ENCODE results near the gene PRSS50. TPM values are rescaled to one million over a fixed set of nuclear protein-coding genes. Genes with fewer than 3 reads are reported as not detected.

The PRSS50 gene
- polyA plus RNA-seq, 1 experiment, result not detected

GRCh38 chr3:46729038-46729437 is 11.4 kb upstream of the PRSS50 start:
- DNase-seq (ENCODE audit: low read depth, low spot score), result no peak
- Histone ChIP-seq H3K9me3 (ENCODE audit: control insufficient read depth, insufficient read depth, low read length) (no peaks in the 10 kb centered on the region), H3K27ac (ENCODE audit: low read depth, low read length) (no peak overlapping the region), H3K27me3 (ENCODE audit: control insufficient read depth, insufficient read depth, low read length) (peaks cover 12% of the 10 kb centered on the region), H3K4me3 (ENCODE audit: low read depth, low read length) (no peak overlapping the region)
- ChIA-PET POLR2A (no interaction called here), CTCF (interaction anchor here (1.0 to 1.9 kb wide), 2 partner anchors 117 to 240 kb away, joined by 3 to 10 read pairs; no protein-coding TSS in a partner anchor)
- TF ChIP-seq, protein P1, sequence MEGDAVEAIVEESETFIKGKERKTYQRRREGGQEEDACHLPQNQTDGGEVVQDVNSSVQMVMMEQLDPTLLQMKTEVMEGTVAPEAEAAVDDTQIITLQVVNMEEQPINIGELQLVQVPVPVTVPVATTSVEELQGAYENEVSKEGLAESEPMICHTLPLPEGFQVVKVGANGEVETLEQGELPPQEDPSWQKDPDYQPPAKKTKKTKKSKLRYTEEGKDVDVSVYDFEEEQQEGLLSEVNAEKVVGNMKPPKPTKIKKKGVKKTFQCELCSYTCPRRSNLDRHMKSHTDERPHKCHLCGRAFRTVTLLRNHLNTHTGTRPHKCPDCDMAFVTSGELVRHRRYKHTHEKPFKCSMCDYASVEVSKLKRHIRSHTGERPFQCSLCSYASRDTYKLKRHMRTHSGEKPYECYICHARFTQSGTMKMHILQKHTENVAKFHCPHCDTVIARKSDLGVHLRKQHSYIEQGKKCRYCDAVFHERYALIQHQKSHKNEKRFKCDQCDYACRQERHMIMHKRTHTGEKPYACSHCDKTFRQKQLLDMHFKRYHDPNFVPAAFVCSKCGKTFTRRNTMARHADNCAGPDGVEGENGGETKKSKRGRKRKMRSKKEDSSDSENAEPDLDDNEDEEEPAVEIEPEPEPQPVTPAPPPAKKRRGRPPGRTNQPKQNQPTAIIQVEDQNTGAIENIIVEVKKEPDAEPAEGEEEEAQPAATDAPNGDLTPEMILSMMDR (IDR thresholded peaks at IDR 0.05; ENCODE audit: low read depth, low read length), result no peak

DNA sequence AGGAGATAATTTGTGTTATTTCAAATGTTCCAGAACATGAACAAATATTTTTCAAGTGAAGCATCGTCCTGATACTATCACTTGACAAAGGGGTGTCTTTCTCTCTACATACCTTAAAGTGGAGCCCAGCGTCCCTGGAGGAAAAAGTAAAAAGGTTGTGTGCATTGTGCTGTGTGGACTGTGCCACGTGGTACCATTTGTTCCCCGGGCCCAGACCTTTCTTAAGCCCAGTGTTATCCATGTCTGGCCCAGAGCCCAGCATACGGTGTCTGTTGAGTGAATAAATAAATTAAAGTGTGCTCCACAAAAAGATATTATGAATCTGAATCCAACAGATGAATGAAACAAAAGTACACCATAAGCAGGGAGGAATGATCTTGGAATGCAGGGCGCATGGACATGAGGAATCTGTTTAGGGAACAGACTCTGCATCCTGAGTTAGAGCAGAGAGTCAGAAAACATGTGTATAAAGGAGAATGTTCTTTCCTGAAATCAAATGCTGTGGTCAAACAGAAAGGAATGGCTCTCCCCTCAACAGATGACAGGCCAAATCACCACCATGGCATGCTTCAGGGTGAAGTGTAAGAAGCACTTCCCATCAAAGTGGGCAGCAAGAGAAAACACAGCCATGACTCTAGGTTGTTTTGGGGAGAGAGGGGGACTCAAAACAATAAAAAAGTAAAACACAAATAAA is 8.1 kb upstream of the PRSS50 start:
- DNase-seq (ENCODE audit: low read depth, low spot score), result no peak
- no peaks in the 10 kb centered on the region for H3K9me3 ChIP-seq (ENCODE audit: control insufficient read depth, insufficient read depth, low read length)
- CTCF ChIA-PET, result interaction anchor here (1.0 kb wide), 1 partner anchor 120 kb away, joined by 6 read pairs; no protein-coding TSS in a partner anchor
- POLR2A ChIA-PET, result no interaction called here
- peaks cover 4% of the 10 kb centered on the region for H3K27me3 ChIP-seq (ENCODE audit: control insufficient read depth, insufficient read depth, low read length)
- TF ChIP-seq, protein P1 (IDR thresholded peaks at IDR 0.05; ENCODE audit: low read depth, low read length), result no peak
- H3K27ac ChIP-seq (ENCODE audit: low read depth, low read length), result no peak overlapping the region
- no peak overlapping the region for H3K4me3 ChIP-seq (ENCODE audit: low read depth, low read length)

DNA sequence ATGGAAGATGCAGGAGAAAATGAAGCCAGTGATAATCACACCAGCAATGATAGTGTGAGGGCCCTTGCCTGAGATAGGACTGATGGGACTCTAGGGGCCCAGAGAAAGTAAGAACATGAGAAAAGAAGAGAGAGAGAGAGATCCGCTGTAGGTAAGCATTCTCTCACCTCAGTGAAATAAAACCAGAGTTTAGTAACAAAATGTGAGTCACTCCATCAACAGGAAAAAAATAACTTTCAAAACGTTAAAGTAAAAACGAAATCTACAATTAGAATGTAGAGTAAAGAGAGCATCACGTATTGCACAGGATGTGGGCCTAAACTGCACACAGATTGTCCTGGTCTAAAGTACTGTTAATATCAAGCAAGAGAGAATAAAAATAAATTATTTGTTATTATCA is 6.8 kb upstream of the PRSS50 start:
- CTCF ChIA-PET, result interaction anchor here (1.1 kb wide), 2 partner anchors 19 to 185 kb away, joined by 3 to 4 read pairs; no protein-coding TSS in a partner anchor
- H3K9me3 ChIP-seq (ENCODE audit: control insufficient read depth, insufficient read depth, low read length), result no peaks in the 10 kb centered on the region
- no peak overlapping the region for H3K4me3 ChIP-seq (ENCODE audit: low read depth, low read length)
- TF ChIP-seq, protein P1 (IDR thresholded peaks at IDR 0.05; ENCODE audit: low read depth, low read length), result no peak
- DNase-seq (ENCODE audit: low read depth, low spot score), result no peak
- H3K27ac ChIP-seq (ENCODE audit: low read depth, low read length), result no peak overlapping the region
- peaks cover 10% of the 10 kb centered on the region for H3K27me3 ChIP-seq (ENCODE audit: control insufficient read depth, insufficient read depth, low read length)
- POLR2A ChIA-PET, result no interaction called here

GRCh38 chr3:46722443-46722842 is 4.8 kb upstream of the PRSS50 start:
- Histone ChIP-seq H3K9me3 (ENCODE audit: control insufficient read depth, insufficient read depth, low read length) (no peaks in the 10 kb centered on the region), H3K4me3 (ENCODE audit: low read depth, low read length) (no peak overlapping the region), H3K27me3 (ENCODE audit: control insufficient read depth, insufficient read depth, low read length) (peaks cover 21% of the 10 kb centered on the region), H3K27ac (ENCODE audit: low read depth, low read length) (no peak overlapping the region)
- TF ChIP-seq, protein P1 (IDR thresholded peaks at IDR 0.05; ENCODE audit: low read depth, low read length), result no peak
- no peak for DNase-seq (ENCODE audit: low read depth, low spot score)
- ChIA-PET CTCF (no interaction called here), POLR2A (no interaction called here)

DNA sequence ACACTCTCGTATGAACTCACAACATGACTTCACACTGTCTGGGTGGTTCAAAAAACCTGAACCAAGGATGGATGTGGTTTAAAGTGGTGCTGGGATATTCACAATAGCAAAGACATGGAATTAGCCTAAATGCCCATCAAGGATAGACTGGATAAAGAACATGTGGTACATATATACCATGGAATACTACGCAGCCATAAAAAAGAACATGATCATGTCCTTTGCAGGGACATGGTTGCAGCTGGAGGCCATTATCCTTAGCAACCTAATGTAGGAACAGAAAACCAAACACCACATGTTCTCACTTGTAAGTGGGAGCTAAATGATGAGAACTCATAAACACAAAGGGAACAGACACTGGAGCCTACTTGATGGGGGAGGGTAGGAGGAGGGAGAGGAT is 3.3 kb upstream of the PRSS50 start:
- peaks cover 23% of the 10 kb centered on the region for H3K27me3 ChIP-seq (ENCODE audit: control insufficient read depth, insufficient read depth, low read length)
- no peak for DNase-seq (ENCODE audit: low read depth, low spot score)
- CTCF ChIA-PET, result interaction anchor here (0.5 to 1.4 kb wide), 2 partner anchors 29 to 189 kb away, joined by 4 read pairs; no protein-coding TSS in a partner anchor
- TF ChIP-seq, protein P1 (IDR thresholded peaks at IDR 0.05; ENCODE audit: low read depth, low read length), result no peak
- no peaks in the 10 kb centered on the region for H3K9me3 ChIP-seq (ENCODE audit: control insufficient read depth, insufficient read depth, low read length)
- POLR2A ChIA-PET, result no interaction called here
- H3K4me3 ChIP-seq (ENCODE audit: low read depth, low read length), result no peak overlapping the region
- no peak overlapping the region for H3K27ac ChIP-seq (ENCODE audit: low read depth, low read length)

All from AG04450 (cell line).